ENCODE results near the gene SSTR1.

SSTR1 gene

DNA sequence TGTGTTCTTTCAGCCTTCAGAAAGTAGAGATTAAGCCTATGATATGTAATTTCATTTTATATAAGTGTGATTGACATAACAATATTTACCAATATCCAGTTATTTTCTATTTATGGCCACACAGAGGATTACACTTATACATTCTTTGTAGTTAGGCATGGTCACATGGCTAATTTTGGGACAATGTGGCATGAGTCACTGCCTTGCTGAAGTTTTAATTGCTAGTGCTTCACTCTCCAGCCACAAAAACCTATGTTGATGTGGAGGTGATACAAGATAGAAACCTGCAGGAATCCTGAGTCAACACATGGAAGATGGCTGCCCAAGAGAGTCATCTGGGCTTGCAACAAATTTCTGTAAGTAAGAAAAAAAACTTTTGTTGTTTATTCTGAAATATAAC is 31.2 kb downstream of the SSTR1 start:
- no peak for DNase-seq (ENCODE audit: low read depth)
- TF ChIP-seq, protein P1, sequence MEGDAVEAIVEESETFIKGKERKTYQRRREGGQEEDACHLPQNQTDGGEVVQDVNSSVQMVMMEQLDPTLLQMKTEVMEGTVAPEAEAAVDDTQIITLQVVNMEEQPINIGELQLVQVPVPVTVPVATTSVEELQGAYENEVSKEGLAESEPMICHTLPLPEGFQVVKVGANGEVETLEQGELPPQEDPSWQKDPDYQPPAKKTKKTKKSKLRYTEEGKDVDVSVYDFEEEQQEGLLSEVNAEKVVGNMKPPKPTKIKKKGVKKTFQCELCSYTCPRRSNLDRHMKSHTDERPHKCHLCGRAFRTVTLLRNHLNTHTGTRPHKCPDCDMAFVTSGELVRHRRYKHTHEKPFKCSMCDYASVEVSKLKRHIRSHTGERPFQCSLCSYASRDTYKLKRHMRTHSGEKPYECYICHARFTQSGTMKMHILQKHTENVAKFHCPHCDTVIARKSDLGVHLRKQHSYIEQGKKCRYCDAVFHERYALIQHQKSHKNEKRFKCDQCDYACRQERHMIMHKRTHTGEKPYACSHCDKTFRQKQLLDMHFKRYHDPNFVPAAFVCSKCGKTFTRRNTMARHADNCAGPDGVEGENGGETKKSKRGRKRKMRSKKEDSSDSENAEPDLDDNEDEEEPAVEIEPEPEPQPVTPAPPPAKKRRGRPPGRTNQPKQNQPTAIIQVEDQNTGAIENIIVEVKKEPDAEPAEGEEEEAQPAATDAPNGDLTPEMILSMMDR (IDR thresholded peaks at IDR 0.05; ENCODE audit: low read depth, low read length, missing control alignments), result no peak

DNA sequence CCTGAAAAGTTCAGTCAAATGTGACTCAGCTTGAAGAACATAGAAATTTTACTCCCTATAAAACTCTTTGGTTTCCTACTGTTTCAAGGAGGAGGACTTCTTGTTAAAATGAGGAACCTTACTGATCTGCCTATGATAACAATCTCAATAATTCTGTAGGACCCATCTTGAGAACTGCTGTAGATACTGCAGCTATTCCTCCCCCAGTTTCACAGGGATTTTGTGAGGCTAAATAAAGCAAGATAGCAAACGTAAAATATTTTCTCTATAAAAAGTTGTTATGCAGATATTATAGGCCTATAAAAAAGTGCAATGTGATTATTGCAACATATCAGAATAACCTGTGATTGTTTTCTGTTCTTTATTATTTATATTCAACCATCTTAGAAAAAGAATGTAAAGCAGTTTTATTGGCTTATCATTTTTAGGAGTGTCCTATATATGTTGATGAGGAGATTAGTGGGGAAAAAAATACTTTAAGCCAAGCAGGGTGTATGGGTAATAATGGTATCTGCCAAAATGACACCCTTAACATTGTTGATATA is 36.1 kb downstream of the SSTR1 start:
- H3K4me3 ChIP-seq (ENCODE audit: low read depth, low read length), result no peak overlapping the region
- TF ChIP-seq, protein P1 (IDR thresholded peaks at IDR 0.05; ENCODE audit: low read depth, low read length, missing control alignments), result no peak
- no peak for DNase-seq (ENCODE audit: low read depth)

More for the DNA sequence above, 31.2 kb downstream of the SSTR1 start:
- H3K4me3 ChIP-seq (ENCODE audit: low read depth, low read length), result no peak overlapping the region

DNA sequence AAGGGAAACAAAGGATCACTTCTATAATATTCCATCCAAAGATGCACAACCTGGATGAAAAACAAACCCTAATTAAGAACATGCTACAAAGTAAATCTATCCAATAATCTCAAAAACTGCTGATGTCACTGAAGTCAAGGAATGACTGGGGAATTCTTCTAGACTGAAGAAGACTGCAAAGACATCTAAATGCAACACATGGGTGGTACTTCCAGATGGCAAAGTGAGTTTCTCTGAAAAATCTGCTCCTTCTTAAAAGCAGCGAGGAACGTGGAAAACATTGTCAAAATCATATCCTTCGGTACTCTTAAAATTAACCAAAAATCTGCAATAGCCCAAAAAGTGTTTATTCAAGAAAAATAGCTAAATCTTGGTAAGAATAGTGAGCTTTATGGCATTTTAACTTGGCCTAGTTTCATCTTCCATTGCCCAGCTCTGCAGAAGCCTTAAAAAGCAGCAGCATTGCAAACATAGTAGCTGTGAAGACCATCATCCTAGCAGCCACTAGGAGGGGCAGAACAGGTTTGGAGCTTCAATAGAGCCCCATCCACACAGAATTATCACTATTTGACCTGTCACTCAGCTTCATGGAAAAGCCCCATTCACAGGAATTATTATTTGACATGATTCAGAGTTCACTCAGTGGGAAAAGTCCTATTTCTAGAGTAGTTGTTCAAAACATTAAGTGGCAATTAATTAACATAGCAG is 40.8 kb downstream of the SSTR1 start:
- TF ChIP-seq, protein P1 (IDR thresholded peaks at IDR 0.05; ENCODE audit: low read depth, low read length, missing control alignments), result no peak
- DNase-seq (ENCODE audit: low read depth), result no peak
- no peak overlapping the region for H3K4me3 ChIP-seq (ENCODE audit: low read depth, low read length)

DNA sequence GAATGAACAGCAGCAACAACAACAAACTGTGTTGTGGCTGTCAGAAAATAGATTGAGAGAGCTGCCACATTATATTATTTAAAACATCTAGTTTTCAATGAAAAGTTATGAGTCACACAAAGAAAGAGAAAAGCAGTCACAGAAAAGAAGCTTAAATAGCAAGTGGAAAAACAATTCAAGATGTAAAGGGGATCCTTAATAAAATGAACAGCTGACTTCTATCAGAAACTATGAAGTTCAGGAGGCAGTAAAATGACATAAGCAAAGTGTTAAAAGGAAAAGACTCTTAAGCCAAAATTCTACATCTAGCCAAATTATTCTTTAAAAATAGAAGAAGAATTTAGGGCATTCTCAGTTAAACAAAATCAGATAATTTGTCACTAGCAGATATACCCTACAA is 42.6 kb downstream of the SSTR1 start:
- H3K4me3 ChIP-seq (ENCODE audit: low read depth, low read length), result no peak overlapping the region
- no peak for DNase-seq (ENCODE audit: low read depth)

DNA sequence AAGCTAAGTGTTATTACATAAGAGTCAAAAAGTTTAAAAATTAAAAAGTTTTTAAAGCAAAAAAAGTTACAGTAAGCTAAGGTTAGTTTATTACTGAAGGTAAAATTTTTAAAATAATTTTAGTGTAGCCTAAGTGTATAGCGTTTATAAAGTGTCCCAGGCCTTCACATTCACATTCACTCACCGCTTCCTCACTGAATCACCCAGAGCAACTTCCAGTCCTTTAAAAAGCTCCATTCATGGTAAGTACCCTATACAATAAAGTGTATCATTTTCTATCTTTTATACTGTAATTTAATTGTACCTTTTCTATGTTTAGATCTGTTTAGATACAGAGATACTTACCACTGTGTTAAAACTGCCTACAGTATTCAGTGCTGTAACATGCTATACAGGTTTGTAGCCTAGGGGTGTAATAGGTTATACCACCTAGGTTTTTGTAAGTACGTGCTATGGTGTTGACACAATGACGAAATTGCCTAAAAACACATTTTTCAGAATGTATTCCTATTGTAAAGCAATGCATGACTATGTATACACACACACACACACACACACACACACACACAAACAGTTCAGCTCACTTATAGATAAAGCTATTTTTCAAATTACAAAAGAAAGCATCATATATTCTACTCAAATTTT is 44.5 kb downstream of the SSTR1 start:
- H3K4me3 ChIP-seq (ENCODE audit: low read depth, low read length), result no peak overlapping the region
- TF ChIP-seq, protein P1 (IDR thresholded peaks at IDR 0.05; ENCODE audit: low read depth, low read length, missing control alignments), result no peak
- DNase-seq (ENCODE audit: low read depth), result no peak

More for the DNA sequence above, 42.6 kb downstream of the SSTR1 start:
- TF ChIP-seq, protein P1 (IDR thresholded peaks at IDR 0.05; ENCODE audit: low read depth, low read length, missing control alignments), result no peak

DNA sequence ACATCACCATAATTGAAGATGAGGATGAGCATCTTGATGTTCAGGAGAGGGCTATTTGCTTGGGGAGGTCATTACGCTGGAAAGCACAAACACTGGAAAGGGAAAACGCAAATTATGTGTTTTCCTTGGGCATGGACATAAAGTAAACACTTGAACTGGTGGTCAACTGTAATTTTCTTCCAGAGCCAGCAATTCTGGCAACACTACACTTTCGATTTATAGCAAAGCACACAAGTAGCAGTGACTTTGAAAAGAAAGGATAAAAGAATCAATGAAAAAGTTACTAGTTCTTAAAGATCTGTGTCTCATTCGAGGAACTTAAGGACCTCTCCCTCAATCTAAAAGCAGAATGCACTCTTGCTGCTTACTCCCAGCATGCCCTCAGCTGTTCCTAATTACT is 46.0 kb downstream of the SSTR1 start:
- DNase-seq (ENCODE audit: low read depth), result no peak
- TF ChIP-seq, protein P1 (IDR thresholded peaks at IDR 0.05; ENCODE audit: low read depth, low read length, missing control alignments), result no peak

More for the DNA sequence above, 46.0 kb downstream of the SSTR1 start:
- no peak overlapping the region for H3K4me3 ChIP-seq (ENCODE audit: low read depth, low read length)

Data from GM12864 (cell line).